ENCODE results near the gene RS1. TPM values are rescaled to one million over a fixed set of nuclear protein-coding genes. Genes with fewer than 3 reads are reported as not detected.
A peak's percentile ranks its signal among the peaks of the same experiment; 100 is the strongest.

The RS1 gene
- total and polyA plus RNA-seq, 2 of the 13 experiments (the other 11 are each of a cell fraction or from before 2014, with no cell fraction given) = not detected

DNA sequence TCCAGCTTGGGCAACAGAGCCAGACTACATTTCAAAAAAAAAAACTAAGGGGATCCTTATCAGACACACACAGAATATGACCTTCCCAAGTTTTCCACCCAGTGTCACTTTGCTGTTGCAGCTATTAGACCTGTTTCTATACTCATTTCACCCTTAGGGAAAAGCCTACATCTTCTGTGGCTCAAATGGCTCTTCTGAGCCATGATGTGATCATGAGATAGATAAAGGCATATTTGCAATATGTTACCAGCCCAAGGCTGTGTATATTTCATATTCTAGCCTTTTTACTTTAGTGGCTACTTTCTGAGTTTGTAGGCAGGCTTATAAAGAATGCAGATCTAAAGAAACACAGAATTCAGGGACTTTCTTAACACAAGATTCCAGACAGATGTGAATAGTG is 19.3 kb downstream of the RS1 start:
- Histone ChIP-seq H3K4me1 (ENCODE audit: insufficient read depth, low read length) (peaks cover 23% of the 10 kb centered on the region), H4K20me1 (ENCODE audit: insufficient read depth, low read length) (no peaks in the 10 kb centered on the region), H3K36me3 (replicated peaks in 1 of 2; ENCODE audit: control insufficient read depth in 1 of 2, insufficient read depth in 2 of 2, low read length in 2 of 2) (no peaks in the 10 kb centered on the region), H3K9me3 (ENCODE audit: low read length) (no peaks in the 10 kb centered on the region), H3K9ac (ENCODE audit: insufficient read depth, low read depth, low read length) (no peak overlapping the region), H3K4me3 (replicated peaks in 1 of 3; ENCODE audit: insufficient read depth in 1 of 3, low read depth in 2 of 3, low read length in 3 of 3) (no peak overlapping the region), H3K4me2 (ENCODE audit: low read depth, low read length) (no peak overlapping the region), H3K27ac (ENCODE audit: extremely low read length, insufficient read depth, low read length) (no peak overlapping the region), H3K27me3 (ENCODE audit: control insufficient read depth in 1 of 2, insufficient read depth in 2 of 2, low read length in 2 of 2) (no peaks in the 10 kb centered on the region), H2AFZ (ENCODE audit: low read length) (no peak overlapping the region), H3K79me2 (ENCODE audit: insufficient read depth, low read length) (no peaks in the 10 kb centered on the region)
- TF ChIP-seq HOXA7 (CRISPR knock-in tag; IDR thresholded peaks at IDR 0.05) (no peak), ZNF235 (CRISPR knock-in tag; IDR thresholded peaks at IDR 0.05; ENCODE audit: borderline replicate concordance) (no peak), SETDB1 (CRISPR knock-in tag; IDR thresholded peaks at IDR 0.05; ENCODE audit: borderline replicate concordance) (no peak), TCF7L2 (IDR thresholded peaks at IDR 0.05; ENCODE audit: low read depth, low read length) (no peak)
- intact Hi-C loops (cut with micrococcal nuclease; ENCODE audit: unreplicated experiment) = no loop called here
- no TSS peak for BruUV-seq (replicated peaks)
- in situ Hi-C loops (cut with HindIII; ENCODE audit: extremely low pct_ligation_motif_present, low pct_unique_long_range_greater_than_20kb) = no loop called here
- FAIRE-seq = no peak
- DNase-seq (ENCODE audit: low spot score) = no peak
- no peak for ATAC-seq
- CTCF ChIA-PET (ENCODE audit: low intra/inter-chr PET ratio, low total read pairs) = no interaction called here
- POLR2A ChIA-PET = no interaction called here

DNA sequence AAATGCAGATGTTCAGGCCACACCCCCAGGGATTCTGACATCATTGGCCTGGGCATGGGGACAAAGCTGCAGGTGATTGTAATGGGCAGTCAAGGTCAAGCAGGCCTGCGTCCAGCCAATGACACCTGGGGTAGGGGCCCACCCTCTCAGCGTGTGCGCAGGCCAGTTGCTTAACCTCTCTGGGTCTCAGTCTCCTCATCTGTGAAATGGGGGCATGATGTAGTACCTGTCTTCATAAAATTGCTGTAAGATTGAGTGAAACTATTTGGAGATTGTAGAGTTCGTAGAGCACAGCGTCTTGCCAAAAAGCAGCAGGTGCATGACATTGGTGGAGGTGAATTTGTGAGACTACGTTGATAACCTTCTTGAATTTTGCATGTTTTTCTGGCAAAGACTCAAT is 21.2 kb downstream of the RS1 start:
- Histone ChIP-seq H4K20me1 (ENCODE audit: insufficient read depth, low read length) (no peaks in the 10 kb centered on the region), H3K4me1 (ENCODE audit: insufficient read depth, low read length) (peaks cover 22% of the 10 kb centered on the region), H3K36me3 (replicated peaks in 1 of 2; ENCODE audit: control insufficient read depth in 1 of 2, insufficient read depth in 2 of 2, low read length in 2 of 2) (no peaks in the 10 kb centered on the region), H3K9ac (ENCODE audit: insufficient read depth, low read depth, low read length) (no peak overlapping the region), H3K4me2 (ENCODE audit: low read depth, low read length) (no peak overlapping the region), H3K9me3 (ENCODE audit: low read length) (no peaks in the 10 kb centered on the region), H3K27me3 (ENCODE audit: control insufficient read depth in 1 of 2, insufficient read depth in 2 of 2, low read length in 2 of 2) (no peaks in the 10 kb centered on the region), H3K79me2 (ENCODE audit: insufficient read depth, low read length) (no peaks in the 10 kb centered on the region), H3K27ac (ENCODE audit: extremely low read length, insufficient read depth, low read length) (no peak overlapping the region), H2AFZ (ENCODE audit: low read length) (no peak overlapping the region), H3K4me3 (replicated peaks in 1 of 3; ENCODE audit: insufficient read depth in 1 of 3, low read depth in 2 of 3, low read length in 3 of 3) (no peak overlapping the region)
- TF ChIP-seq, protein P1, sequence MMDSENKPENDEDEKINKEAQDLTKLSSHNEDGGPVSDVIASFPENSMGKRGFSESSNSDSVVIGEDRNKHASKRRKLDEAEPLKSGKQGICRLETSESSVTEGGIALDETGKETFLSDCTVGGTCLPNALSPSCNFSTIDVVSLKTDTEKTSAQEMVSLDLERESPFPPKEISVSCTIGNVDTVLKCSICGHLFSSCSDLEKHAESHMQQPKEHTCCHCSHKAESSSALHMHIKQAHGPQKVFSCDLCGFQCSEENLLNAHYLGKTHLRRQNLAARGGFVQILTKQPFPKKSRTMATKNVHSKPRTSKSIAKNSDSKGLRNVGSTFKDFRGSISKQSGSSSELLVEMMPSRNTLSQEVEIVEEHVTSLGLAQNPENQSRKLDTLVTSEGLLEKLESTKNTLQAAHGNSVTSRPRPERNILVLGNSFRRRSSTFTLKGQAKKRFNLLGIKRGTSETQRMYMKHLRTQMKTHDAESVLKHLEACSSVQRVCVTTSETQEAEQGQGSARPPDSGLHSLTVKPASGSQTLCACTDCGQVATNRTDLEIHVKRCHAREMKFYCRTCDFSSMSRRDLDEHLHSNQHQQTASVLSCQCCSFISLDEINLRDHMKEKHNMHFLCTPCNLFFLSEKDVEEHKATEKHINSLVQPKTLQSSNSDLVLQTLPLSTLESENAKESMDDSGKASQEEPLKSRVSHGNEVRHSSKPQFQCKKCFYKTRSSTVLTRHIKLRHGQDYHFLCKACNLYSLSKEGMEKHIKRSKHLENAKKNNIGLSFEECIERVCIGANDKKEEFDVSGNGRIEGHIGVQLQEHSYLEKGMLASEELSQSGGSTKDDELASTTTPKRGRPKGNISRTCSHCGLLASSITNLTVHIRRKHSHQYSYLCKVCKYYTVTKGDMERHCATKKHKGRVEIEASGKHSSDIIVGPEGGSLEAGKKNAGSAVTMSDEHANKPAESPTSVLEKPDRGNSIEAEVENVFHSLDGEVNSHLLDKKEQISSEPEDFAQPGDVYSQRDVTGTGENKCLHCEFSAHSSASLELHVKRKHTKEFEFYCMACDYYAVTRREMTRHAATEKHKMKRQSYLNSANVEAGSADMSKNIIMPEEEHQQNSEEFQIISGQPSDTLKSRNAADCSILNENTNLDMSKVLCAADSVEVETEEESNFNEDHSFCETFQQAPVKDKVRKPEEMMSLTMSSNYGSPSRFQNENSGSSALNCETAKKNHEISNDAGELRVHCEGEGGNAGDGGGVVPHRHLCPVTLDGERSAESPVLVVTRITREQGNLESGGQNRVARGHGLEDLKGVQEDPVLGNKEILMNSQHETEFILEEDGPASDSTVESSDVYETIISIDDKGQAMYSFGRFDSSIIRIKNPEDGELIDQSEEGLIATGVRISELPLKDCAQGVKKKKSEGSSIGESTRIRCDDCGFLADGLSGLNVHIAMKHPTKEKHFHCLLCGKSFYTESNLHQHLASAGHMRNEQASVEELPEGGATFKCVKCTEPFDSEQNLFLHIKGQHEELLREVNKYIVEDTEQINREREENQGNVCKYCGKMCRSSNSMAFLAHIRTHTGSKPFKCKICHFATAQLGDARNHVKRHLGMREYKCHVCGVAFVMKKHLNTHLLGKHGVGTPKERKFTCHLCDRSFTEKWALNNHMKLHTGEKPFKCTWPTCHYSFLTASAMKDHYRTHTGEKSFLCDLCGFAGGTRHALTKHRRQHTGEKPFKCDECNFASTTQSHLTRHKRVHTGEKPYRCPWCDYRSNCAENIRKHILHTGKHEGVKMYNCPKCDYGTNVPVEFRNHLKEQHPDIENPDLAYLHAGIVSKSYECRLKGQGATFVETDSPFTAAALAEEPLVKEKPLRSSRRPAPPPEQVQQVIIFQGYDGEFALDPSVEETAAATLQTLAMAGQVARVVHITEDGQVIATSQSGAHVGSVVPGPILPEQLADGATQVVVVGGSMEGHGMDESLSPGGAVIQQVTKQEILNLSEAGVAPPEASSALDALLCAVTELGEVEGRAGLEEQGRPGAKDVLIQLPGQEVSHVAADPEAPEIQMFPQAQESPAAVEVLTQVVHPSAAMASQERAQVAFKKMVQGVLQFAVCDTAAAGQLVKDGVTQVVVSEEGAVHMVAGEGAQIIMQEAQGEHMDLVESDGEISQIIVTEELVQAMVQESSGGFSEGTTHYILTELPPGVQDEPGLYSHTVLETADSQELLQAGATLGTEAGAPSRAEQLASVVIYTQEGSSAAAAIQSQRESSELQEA (CRISPR knock-in tag; IDR thresholded peaks at IDR 0.05; ENCODE audit: not compliant biosample characterization) = no peak
- TF ChIP-seq ETV6 (CRISPR knock-in tag; conservative IDR thresholded peaks at IDR 0.05) = no peak
- peak; percentile 71 for TF ChIP-seq ZNF629 (CRISPR knock-in tag; conservative IDR thresholded peaks at IDR 0.05)
- no peak for TF ChIP-seq TOE1 (CRISPR knock-in tag; IDR thresholded peaks at IDR 0.05)
- no peak for TF ChIP-seq ATRX (CRISPR knock-in tag; IDR thresholded peaks at IDR 0.05; ENCODE audit: borderline replicate concordance)
- TF ChIP-seq ZNF124 (CRISPR knock-in tag; IDR thresholded peaks at IDR 0.05) = no peak
- no TSS peak for BruUV-seq (replicated peaks)
- CTCF ChIA-PET (ENCODE audit: low intra/inter-chr PET ratio, low total read pairs) = no interaction called here
- ATAC-seq (no peak), DNase-seq (ENCODE audit: low spot score) (no peak), FAIRE-seq (no peak)
- intact Hi-C loops (cut with micrococcal nuclease; ENCODE audit: unreplicated experiment) (no loop called here), in situ Hi-C loops (cut with HindIII; ENCODE audit: extremely low pct_ligation_motif_present, low pct_unique_long_range_greater_than_20kb) (no loop called here)
- WGBS (ENCODE audit: low lambda C conversion rate) = 82% methylated on average over 3 of the region's 6 CpGs
- POLR2A ChIA-PET = no interaction called here
